Tibial nerve (tissue), 4 donors: ENCODE measurements around the gene ARHGAP15. TPM values are rescaled to one million over a fixed set of nuclear protein-coding genes. Genes with fewer than 3 reads are reported as not detected.

Experiments
- DNase-seq, 2 donors: peaks; one replicate each; pipeline ENCODE4 v3.0.0-alpha.2; 2019; ENCODE audit warnings: low spot score in 2 of 2
- H3K27ac ChIP-seq, 4 donors: fragments of 200-600 bp; sonication (generic) in 3 of 4; one replicate each; pipeline ENCODE4 v1.5.1; 2017 to 2019; ENCODE audit warnings: mild to moderate bottlenecking in 1 of 4
- H3K27me3 ChIP-seq, 2 donors: fragments of 200-600 bp; sonication (generic) in 1 of 2; one replicate each; pipeline versions ENCODE4 v1.5.1 to v1.6.0; 2017 to 2019
- H3K36me3 ChIP-seq, 3 donors: fragments of 200-600 bp; sonication (generic); one replicate each; pipeline ENCODE4 v1.5.1; 2018 to 2019
- H3K4me1 ChIP-seq, 4 donors: fragments of 200-600 bp; sonication (generic) in 3 of 4; one replicate each; pipeline ENCODE4 v1.5.1; 2017 to 2019
- H3K4me3 ChIP-seq, 4 donors: fragments of 200-600 bp; sonication (generic) in 3 of 4; one replicate each; pipeline ENCODE4 v1.5.1; 2017 to 2019; ENCODE audit warnings: mild to moderate bottlenecking in 1 of 4, moderate library complexity in 1 of 4
- H3K9me3 ChIP-seq, 4 donors: fragments of 200-600 bp; sonication (generic) in 3 of 4; one replicate each; pipeline ENCODE4 v1.5.1; 2017 to 2019
- EP300 ChIP-seq, 2 donors: sonication (generic); formaldehyde crosslinking; IDR thresholded peaks; one replicate each; pipeline ENCODE4 v1.6.1; 2017; ENCODE audit warnings: antibody characterized with exemption in 2 of 2, mild to moderate bottlenecking in 1 of 2
- POLR2A ChIP-seq, 2 donors: fragments of 450-650 bp; IDR thresholded peaks; one replicate each; pipeline ENCODE4 v1.6.1; 2017; ENCODE audit warnings: antibody characterized with exemption in 2 of 2, mild to moderate bottlenecking in 2 of 2, moderate library complexity in 2 of 2
- WGBS, 2 donors: methylation state at CpG; one replicate each; pipeline ENCODE4 v1.1.5; 2018; 5-methylcytosine and 5-hydroxymethylcytosine counted together
- total RNA-seq, 4 donors: library from RNA; depleted of rRNA; stranded (reverse); fragments of >200 nt; gene quantifications; one replicate each; pipeline ENCODE4 v1.1.0, GENCODE V29; 2016
- TF ChIP-seq, protein P1 (sequence below), 5 experiments: fragments of 200-600 bp in 3 of 5; fragments of 450-650 bp in 2 of 5; sonication (generic) in 3 of 5; IDR thresholded peaks; one replicate each; pipeline ENCODE4 v1.5.1; 2016 to 2019; ENCODE audit warnings: antibody characterized with exemption in 5 of 5, mild to moderate bottlenecking in 3 of 5, moderate library complexity in 2 of 5

Gene ARHGAP15
- total RNA-seq, 4 donors from 2014 or later, result 22.6 to 47.4 (median 35.9) TPM

DNA sequence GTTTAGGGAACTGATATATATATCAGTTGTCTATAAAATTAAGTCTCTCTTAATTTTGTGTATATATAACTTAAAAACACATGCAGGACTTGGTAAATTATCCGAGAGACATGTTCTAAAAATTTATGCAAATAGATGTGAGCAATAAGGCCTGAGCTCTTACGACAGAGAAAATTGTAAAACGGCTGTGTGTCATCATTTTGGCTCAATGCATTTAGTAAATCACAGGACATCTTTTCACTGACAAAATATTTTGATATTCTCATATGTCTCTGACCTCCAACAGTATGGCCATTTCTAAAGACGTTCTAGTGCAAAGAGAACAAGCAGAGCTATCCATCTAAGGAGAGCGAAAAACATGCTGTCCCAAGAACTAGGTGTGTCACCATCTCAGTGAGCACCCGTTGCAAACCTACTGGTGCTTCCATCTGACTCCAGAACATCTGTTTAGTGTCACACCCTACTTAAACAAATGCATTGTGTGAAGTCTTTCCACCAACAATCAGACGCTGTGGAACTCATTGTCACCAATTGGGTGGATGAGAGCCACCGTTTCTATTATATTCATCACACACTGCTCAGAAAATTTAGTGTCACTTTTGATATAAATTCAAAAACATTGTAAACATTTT, 108.0 kb downstream of the ARHGAP15 start:
- no peaks in the 10 kb centered on the region for H3K4me1 ChIP-seq
- no peak overlapping the region for H3K4me3 ChIP-seq
- H3K27ac ChIP-seq, result no peak overlapping the region
- TF ChIP-seq EP300 (IDR thresholded peaks at IDR 0.05) (no peak), POLR2A (IDR thresholded peaks at IDR 0.05) (no peak)
- TF ChIP-seq, protein P1, sequence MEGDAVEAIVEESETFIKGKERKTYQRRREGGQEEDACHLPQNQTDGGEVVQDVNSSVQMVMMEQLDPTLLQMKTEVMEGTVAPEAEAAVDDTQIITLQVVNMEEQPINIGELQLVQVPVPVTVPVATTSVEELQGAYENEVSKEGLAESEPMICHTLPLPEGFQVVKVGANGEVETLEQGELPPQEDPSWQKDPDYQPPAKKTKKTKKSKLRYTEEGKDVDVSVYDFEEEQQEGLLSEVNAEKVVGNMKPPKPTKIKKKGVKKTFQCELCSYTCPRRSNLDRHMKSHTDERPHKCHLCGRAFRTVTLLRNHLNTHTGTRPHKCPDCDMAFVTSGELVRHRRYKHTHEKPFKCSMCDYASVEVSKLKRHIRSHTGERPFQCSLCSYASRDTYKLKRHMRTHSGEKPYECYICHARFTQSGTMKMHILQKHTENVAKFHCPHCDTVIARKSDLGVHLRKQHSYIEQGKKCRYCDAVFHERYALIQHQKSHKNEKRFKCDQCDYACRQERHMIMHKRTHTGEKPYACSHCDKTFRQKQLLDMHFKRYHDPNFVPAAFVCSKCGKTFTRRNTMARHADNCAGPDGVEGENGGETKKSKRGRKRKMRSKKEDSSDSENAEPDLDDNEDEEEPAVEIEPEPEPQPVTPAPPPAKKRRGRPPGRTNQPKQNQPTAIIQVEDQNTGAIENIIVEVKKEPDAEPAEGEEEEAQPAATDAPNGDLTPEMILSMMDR (IDR thresholded peaks at IDR 0.05), result no peak
- peaks cover 0 to 23% (median 5%) of the 10 kb centered on the region in 4 donors for H3K9me3 ChIP-seq
- no peak for DNase-seq
- H3K36me3 ChIP-seq, result no peaks in the 10 kb centered on the region
- WGBS, 2 donors, result 85 to 91% methylated on average over 8 of the region's 8 CpGs
- no peaks in the 10 kb centered on the region for H3K27me3 ChIP-seq

DNA sequence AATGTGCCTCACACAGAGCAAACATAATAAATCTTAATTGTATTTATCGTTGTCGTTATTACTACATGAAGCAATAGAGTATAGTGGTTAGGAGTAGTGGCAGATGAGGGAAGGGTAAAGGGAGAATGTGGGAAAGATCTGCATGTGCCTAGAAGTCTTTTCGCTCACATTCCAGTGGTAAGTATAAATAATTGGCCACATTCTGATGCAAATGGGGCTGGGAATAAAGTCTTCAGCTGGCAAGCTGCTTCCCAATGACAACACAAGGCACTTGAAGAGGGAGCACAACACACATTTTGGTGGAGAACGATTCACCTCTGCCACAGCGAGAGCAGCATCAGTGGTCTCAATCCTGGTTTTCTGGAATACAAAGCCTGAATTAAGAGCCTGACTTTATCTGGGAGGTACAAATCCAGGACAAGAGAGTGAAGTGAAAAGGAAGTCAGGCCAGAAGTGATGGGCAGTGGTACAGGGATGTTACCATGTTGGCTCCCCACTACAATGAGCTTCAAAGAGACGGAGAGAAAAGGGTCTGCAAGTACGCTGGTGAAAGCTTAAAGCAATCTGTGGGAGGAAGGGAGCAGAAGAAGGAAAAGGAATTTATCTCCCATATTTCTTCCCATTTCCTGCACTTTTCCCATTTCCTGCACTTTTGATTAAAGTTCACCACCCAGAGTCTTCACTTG, 112.3 kb downstream of the ARHGAP15 start:
- no peak for DNase-seq
- H3K4me3 ChIP-seq, result no peak overlapping the region
- no peak for TF ChIP-seq EP300 (IDR thresholded peaks at IDR 0.05)
- no peak for TF ChIP-seq POLR2A (IDR thresholded peaks at IDR 0.05)
- TF ChIP-seq, protein P1 (IDR thresholded peaks at IDR 0.05), result no peak
- H3K36me3 ChIP-seq, result no peaks in the 10 kb centered on the region
- no peaks in the 10 kb centered on the region for H3K9me3 ChIP-seq
- no peaks in the 10 kb centered on the region for H3K4me1 ChIP-seq
- no peak overlapping the region for H3K27ac ChIP-seq
- WGBS, 2 donors, result 85 to 89% methylated on average over 7 of the region's 7 CpGs
- no peaks in the 10 kb centered on the region for H3K27me3 ChIP-seq

DNA sequence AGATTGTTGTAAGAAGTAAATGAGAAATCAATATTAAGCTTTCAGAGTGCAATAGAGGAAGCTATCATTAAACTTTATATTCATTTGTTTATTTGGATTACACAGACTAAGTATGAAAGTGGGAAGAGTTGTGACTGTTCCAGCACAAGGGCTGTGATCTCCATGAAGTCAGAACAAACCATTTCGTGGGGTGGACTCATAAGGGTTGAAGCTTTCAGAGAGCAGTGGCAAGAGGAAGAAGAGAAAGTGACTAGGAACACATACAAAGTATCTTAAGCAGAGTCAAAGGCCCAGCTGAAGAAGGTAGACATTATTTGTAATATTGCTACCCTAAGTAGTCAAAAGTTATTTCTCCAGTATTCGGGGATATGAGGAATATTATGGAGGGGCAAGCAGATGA, 117.0 kb downstream of the ARHGAP15 start:
- no peak overlapping the region for H3K4me3 ChIP-seq
- no peak for DNase-seq
- H3K9me3 ChIP-seq, result no peaks in the 10 kb centered on the region
- TF ChIP-seq EP300 (IDR thresholded peaks at IDR 0.05) (no peak), POLR2A (IDR thresholded peaks at IDR 0.05) (no peak)
- TF ChIP-seq, protein P1 (IDR thresholded peaks at IDR 0.05), result no peak
- H3K27ac ChIP-seq, result no peak overlapping the region
- no peaks in the 10 kb centered on the region for H3K36me3 ChIP-seq
- 88 to 91% methylated on average over 2 of the region's 2 CpGs for WGBS, 2 donors
- no peaks in the 10 kb centered on the region for H3K4me1 ChIP-seq
- H3K27me3 ChIP-seq, result no peaks in the 10 kb centered on the region

DNA sequence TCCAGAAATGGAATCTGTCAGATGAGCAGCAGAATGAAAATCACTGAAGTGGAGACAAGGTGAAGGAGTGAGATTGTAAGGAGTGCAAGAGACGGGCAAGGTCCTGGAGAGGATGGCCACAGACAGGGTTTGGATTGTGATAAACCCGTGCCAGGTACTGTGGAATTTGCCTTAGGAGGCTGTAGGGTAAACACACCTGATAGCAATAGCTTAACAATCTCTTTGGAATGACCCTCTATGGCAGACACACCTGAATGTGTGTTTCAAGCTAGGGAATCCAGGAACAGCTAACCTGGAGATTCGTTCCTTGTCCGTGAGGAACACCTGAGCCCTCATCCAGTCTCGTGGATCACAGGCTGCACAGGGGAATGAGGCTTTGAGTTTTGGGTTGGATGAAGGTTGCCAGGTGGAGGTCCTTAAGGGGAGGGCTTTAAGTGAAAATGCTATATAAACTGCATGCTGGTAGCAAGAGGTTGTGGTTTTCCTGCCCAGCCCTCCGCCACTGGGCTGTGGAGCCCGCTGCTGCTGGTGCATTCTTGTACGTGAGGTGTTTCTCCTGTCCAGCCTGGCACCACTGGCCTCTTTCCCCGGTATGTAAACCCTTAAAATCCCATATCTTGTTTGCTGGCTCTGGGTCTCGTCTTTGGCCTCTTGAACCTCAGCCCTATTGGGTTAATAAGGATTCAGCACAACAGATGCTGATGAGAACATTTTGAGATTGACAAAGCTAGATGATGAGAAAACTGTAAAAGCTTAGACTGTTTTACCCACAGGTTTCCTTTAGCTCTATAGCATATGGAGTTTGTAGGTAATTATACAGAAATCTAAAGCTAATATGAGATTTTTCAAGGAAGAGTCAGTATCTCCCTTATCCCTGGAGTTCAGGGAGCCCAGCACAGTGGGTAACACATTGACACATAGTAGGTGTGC, 117.9 kb downstream of the ARHGAP15 start:
- WGBS, 2 donors, result 91 to 95% methylated on average over 10 of the region's 10 CpGs

More for the DNA sequence above, 117.9 kb downstream of the ARHGAP15 start:
- no peak overlapping the region for H3K27ac ChIP-seq
- H3K9me3 ChIP-seq, result no peaks in the 10 kb centered on the region
- no peak for DNase-seq
- H3K27me3 ChIP-seq, result no peaks in the 10 kb centered on the region
- H3K4me3 ChIP-seq, result no peak overlapping the region
- H3K4me1 ChIP-seq, result no peaks in the 10 kb centered on the region
- TF ChIP-seq POLR2A (IDR thresholded peaks at IDR 0.05) (no peak), EP300 (IDR thresholded peaks at IDR 0.05) (no peak)
- TF ChIP-seq, protein P1 (IDR thresholded peaks at IDR 0.05), result no peak
- H3K36me3 ChIP-seq, result no peaks in the 10 kb centered on the region
